Ovary (tissue), 9 donors: ENCODE measurements around the gene RBM20. TPM values are rescaled to one million over a fixed set of nuclear protein-coding genes. Genes with fewer than 3 reads are reported as not detected.

Experiments used
- DNase-seq, 5 donors: peaks; one replicate each; pipeline ENCODE4 v3.0.0-alpha.2; 2019 to 2020
- H3K27ac ChIP-seq, 2 donors: fragments of 200-600 bp; one replicate each; pipeline versions ENCODE4 v1.5.1 to v1.8.0; 2019 to 2022
- H3K27me3 ChIP-seq: fragments of 200-600 bp; one replicate; pipeline ENCODE4 v1.8.0; 2022
- H3K36me3 ChIP-seq: fragments of 200-600 bp; sonication (generic); one replicate; pipeline ENCODE4 v1.5.1; 2019
- H3K4me1 ChIP-seq: one replicate; pipeline ENCODE4 v1.8.1; 2013; ENCODE audit warnings: mild to moderate bottlenecking, moderate library complexity; ENCODE audit not compliant: insufficient read depth
- H3K4me3 ChIP-seq: fragments of 200-600 bp; sonication (generic); one replicate; pipeline ENCODE4 v1.5.1; 2017
- H3K9me3 ChIP-seq, 2 donors: fragments of 200-600 bp in 1 of 2; sonication (generic) in 1 of 2; one replicate each; pipeline versions ENCODE4 v1.5.1 to v1.8.1; 2013 to 2019; ENCODE audit warnings: mild to moderate bottlenecking in 1 of 2, moderate library complexity in 1 of 2
- CTCF ChIP-seq, 3 donors: fragments of 450-650 bp in 2 of 3; fragments of 200-600 bp in 1 of 3; IDR thresholded peaks; one replicate each; pipeline versions ENCODE4 v1.5.1 to v1.8.0; 2016 to 2022; ENCODE audit warnings: antibody characterized with exemption in 3 of 3, mild to moderate bottlenecking in 1 of 3
- EP300 ChIP-seq: sonication (generic); formaldehyde crosslinking; IDR thresholded peaks from one replicate; pipeline ENCODE4 v1.6.1; 2017; ENCODE audit warnings: antibody characterized with exemption
- POLR2A ChIP-seq: fragments of 450-650 bp; IDR thresholded peaks from one replicate; pipeline ENCODE4 v1.6.1; 2017; ENCODE audit warnings: antibody characterized with exemption, mild to moderate bottlenecking, moderate library complexity
- WGBS, 3 donors: extraction: QIAGEN DNeasy Blood & Tissue Kit in 1 of 3; methylation state at CpG; one replicate each; pipeline versions ENCODE4 v1.1.5 to v1.1.7; 2013 to 2017; 5-methylcytosine and 5-hydroxymethylcytosine counted together
- intact Hi-C, 4 donors: fragments of 100-400 bp; cut with DNase I; formaldehyde crosslinking; loops; one replicate each; pipeline versions ENCODE4 v1.11.0 to v1.15.1; 2022 to 2023
- polyA plus RNA-seq, 2 donors: library from polyadenylated mRNA; stranded (reverse); fragments of 200-250 nt in 1 of 2; fragments of 350-450 nt in 1 of 2; fragmentation: Illumina TruSeq in 1 of 2; extraction: RNeasy Lipid Tissue Mini Kit (QIAGEN cat#74804) in 1 of 2; gene quantifications; one replicate each; pipeline ENCODE4 v1.2.3, GENCODE V29; 2013 to 2014
- total RNA-seq, 7 donors: library from RNA; depleted of rRNA in 2 of 7; stranded (reverse); fragments of >200 nt in 2 of 7; fragmentation: NEBNext Ultra II Directional in 3 of 7; extraction: Animal tissue kit (Norgen Biotek cat#: 25700) in 3 of 7; gene quantifications; one replicate each; pipeline versions ENCODE4 v1.1.0 to v1.2.4, GENCODE V29; 2016 to 2023
- donor health status: DM: no; HTN: no; CAD: no; lungs with moderate emphysema.
- donor health status: DM: no; HTN: no; CAD: no.
- donor health status: Bipolar disorder and iron deficiency.
- donor health status: DM: yes; HTN: yes; CAD: no.
- donor health status: DM: no; HTN: no; CAD: no.
- donor health status: DM: yes; HTN: yes; CAD: no.

The RBM20 gene
- total and polyA plus RNA-seq, 9 donors: 0.96 to 4.9 (median 3.6) TPM

GRCh38 chr10:110668443-110668842 is 24.3 kb downstream of the RBM20 start:
- no peaks in the 10 kb centered on the region for H3K4me1 ChIP-seq
- H3K9me3 ChIP-seq: no peaks in the 10 kb centered on the region
- DNase-seq: no peak
- no peak overlapping the region for H3K27ac ChIP-seq
- intact Hi-C loops: no loop called here
- no peaks in the 10 kb centered on the region for H3K36me3 ChIP-seq
- H3K4me3 ChIP-seq: no peak overlapping the region
- no peak for TF ChIP-seq CTCF (IDR thresholded peaks at IDR 0.05)
- TF ChIP-seq EP300: no peak
- TF ChIP-seq POLR2A: no peak
- WGBS, 3 donors: 60 to 71% (median 60%) methylated on average over 5 of the region's 5 CpGs
- no peaks in the 10 kb centered on the region for H3K27me3 ChIP-seq

GRCh38 chr10:110670335-110670734 is 26.2 kb downstream of the RBM20 start:
- intact Hi-C loops: no loop called here
- Histone ChIP-seq H3K9me3 (no peaks in the 10 kb centered on the region), H3K4me1 (no peaks in the 10 kb centered on the region), H3K4me3 (no peak overlapping the region), H3K27ac (no peak overlapping the region), H3K36me3 (no peaks in the 10 kb centered on the region), H3K27me3 (no peaks in the 10 kb centered on the region)
- no peak for DNase-seq
- TF ChIP-seq EP300: no peak
- TF ChIP-seq POLR2A: no peak
- TF ChIP-seq CTCF (IDR thresholded peaks at IDR 0.05): no peak
- WGBS, 3 donors: 81 to 89% (median 82%) methylated on average over 6 of the region's 6 CpGs

GRCh38 chr10:110671788-110672579 is 27.8 kb downstream of the RBM20 start:
- Histone ChIP-seq H3K27ac (no peak overlapping the region), H3K4me1 (no peaks in the 10 kb centered on the region), H3K4me3 (peak overlapping the region; percentile 46), H3K9me3 (no peaks in the 10 kb centered on the region), H3K36me3 (no peaks in the 10 kb centered on the region), H3K27me3 (no peaks in the 10 kb centered on the region)
- TF ChIP-seq EP300: no peak
- TF ChIP-seq CTCF (IDR thresholded peaks at IDR 0.05): peak; percentile 18 to 48 (median 39)
- DNase-seq: peak; percentile 23 to 66 (median 30)
- 0 to 1% (median 1%) methylated on average over 44 to 47 of the region's 47 CpGs for WGBS, 3 donors
- intact Hi-C loops: no loop called here

GRCh38 chr10:110672580-110672919 is 28.4 kb downstream of the RBM20 start:
- no peaks in the 10 kb centered on the region for H3K27me3 ChIP-seq
- intact Hi-C loops: no loop called here
- H3K4me1 ChIP-seq: no peaks in the 10 kb centered on the region
- no peak for TF ChIP-seq CTCF (IDR thresholded peaks at IDR 0.05)
- no peak for TF ChIP-seq EP300
- no peak for TF ChIP-seq POLR2A
- no peaks in the 10 kb centered on the region for H3K36me3 ChIP-seq
- no peak overlapping the region for H3K27ac ChIP-seq
- 3 to 7% (median 5%) methylated on average over 7 to 12 of the region's 12 CpGs for WGBS, 3 donors
- DNase-seq: peak in 1 of 5 donors; percentile 23
- H3K9me3 ChIP-seq: no peaks in the 10 kb centered on the region
- peak overlapping the region; percentile 46 for H3K4me3 ChIP-seq
